Vagina (tissue), 2 donors: ENCODE results near the gene PLD5. TPM values are rescaled to one million over a fixed set of nuclear protein-coding genes. Genes with fewer than 3 reads are reported as not detected.
"Not testable (repeated sequence)": the region's sequence is repeated elsewhere in the genome, so short reads cannot be mapped to it uniquely, and the experiment has no call there.

Source experiments
- DNase-seq, 2 donors: peaks; one replicate each; pipeline ENCODE4 v3.0.0-alpha.2; 2017; ENCODE audit errors: extremely low spot score in 2 of 2
- H3K27ac ChIP-seq: fragments of 200-600 bp; sonication (generic); one replicate; pipeline ENCODE4 v1.5.1; 2019
- H3K27me3 ChIP-seq: fragments of 200-600 bp; sonication (generic); one replicate; pipeline ENCODE4 v1.5.1; 2019
- H3K36me3 ChIP-seq, 2 donors: fragments of 200-600 bp; sonication (generic); one replicate each; pipeline ENCODE4 v1.5.1; 2017 to 2019
- H3K4me1 ChIP-seq: fragments of 200-600 bp; sonication (generic); one replicate; pipeline ENCODE4 v1.5.1; 2019
- H3K4me3 ChIP-seq, 2 donors: fragments of 200-600 bp; sonication (generic); 1 replicate in 1 of 2; 2 replicates in 1 of 2; pipeline ENCODE4 v1.5.1; 2016 to 2019
- H3K9me3 ChIP-seq: fragments of 200-600 bp; sonication (generic); one replicate; pipeline ENCODE4 v1.5.1; 2019
- CTCF ChIP-seq, 3 experiments: fragments of 450-650 bp in 2 of 3; fragments of 200-600 bp in 1 of 3; sonication (generic) in 1 of 3; IDR thresholded peaks; one replicate each; pipeline ENCODE4 v1.5.1; 2017 to 2019; ENCODE audit warnings: antibody characterized with exemption in 3 of 3, mild to moderate bottlenecking in 2 of 3, moderate library complexity in 2 of 3
- POLR2A ChIP-seq, 2 donors: fragments of 450-650 bp; IDR thresholded peaks; one replicate each; pipeline ENCODE4 v1.6.1; 2017; ENCODE audit warnings: antibody characterized with exemption in 2 of 2, mild to moderate bottlenecking in 2 of 2, moderate library complexity in 2 of 2
- POLR2AphosphoS5 ChIP-seq, 2 donors: sonication (generic); formaldehyde crosslinking; IDR thresholded peaks; one replicate each; pipeline ENCODE4 v1.9.0; 2017; ENCODE audit warnings: antibody characterized with exemption in 2 of 2, mild to moderate bottlenecking in 2 of 2, low read depth in 1 of 2; ENCODE audit not compliant: insufficient read depth in 1 of 2
- intact Hi-C: fragments of 100-400 bp; cut with DNase I; formaldehyde crosslinking; loops from one replicate; pipeline ENCODE4 v1.15.1; 2023
- total RNA-seq: library from RNA; depleted of rRNA; stranded (reverse); fragments of >200 nt; gene quantifications from one replicate; pipeline ENCODE4 v1.2.3, GENCODE V29; 2016

Gene PLD5
- total RNA-seq, 1 donor from 2014 or later: 1.5 TPM

GRCh38 chr1:242468784-242469183, 55.7 kb downstream of the PLD5 start:
- Histone ChIP-seq H3K4me3 (no peak overlapping the region), H3K4me1 (no peaks in the 10 kb centered on the region)

GRCh38 chr1:242467556-242468145, 56.8 kb downstream of the PLD5 start:
- Histone ChIP-seq H3K9me3 (no peaks in the 10 kb centered on the region), H3K27me3 (no peaks in the 10 kb centered on the region), H3K4me1 (no peaks in the 10 kb centered on the region), H3K4me3 (no peak overlapping the region), H3K36me3 (no peaks in the 10 kb centered on the region), H3K27ac (no peak overlapping the region)
- intact Hi-C loops: no loop called here
- DNase-seq: no peak
- TF ChIP-seq POLR2AphosphoS5 (IDR thresholded peaks at IDR 0.05; ENCODE audit: insufficient read depth in 1 of 2, low read depth in 1 of 2): no peak
- TF ChIP-seq CTCF (IDR thresholded peaks at IDR 0.05): peak in 2 of 3 experiments; percentile 21 to 27

More at GRCh38 chr1:242468784-242469183, 55.7 kb downstream of the PLD5 start:
- TF ChIP-seq POLR2AphosphoS5 (IDR thresholded peaks at IDR 0.05; ENCODE audit: insufficient read depth in 1 of 2, low read depth in 1 of 2) (no peak), CTCF (IDR thresholded peaks at IDR 0.05) (no peak), POLR2A (IDR thresholded peaks at IDR 0.05) (no peak)
- no peak for DNase-seq
- no peaks in the 10 kb centered on the region for H3K27me3 ChIP-seq
- no peaks in the 10 kb centered on the region for H3K36me3 ChIP-seq
- H3K27ac ChIP-seq: no peak overlapping the region
- H3K9me3 ChIP-seq: no peaks in the 10 kb centered on the region
- intact Hi-C loops: no loop called here

GRCh38 chr1:242462867-242463266, 61.6 kb downstream of the PLD5 start:
- H3K4me1 ChIP-seq: no peaks in the 10 kb centered on the region
- H3K36me3 ChIP-seq: no peaks in the 10 kb centered on the region
- no peak overlapping the region for H3K27ac ChIP-seq
- H3K9me3 ChIP-seq: no peaks in the 10 kb centered on the region
- TF ChIP-seq POLR2AphosphoS5 (IDR thresholded peaks at IDR 0.05; ENCODE audit: insufficient read depth in 1 of 2, low read depth in 1 of 2) (no peak), CTCF (IDR thresholded peaks at IDR 0.05) (no peak), POLR2A (IDR thresholded peaks at IDR 0.05) (no peak)
- DNase-seq: no peak
- intact Hi-C loops: no loop called here
- no peak overlapping the region for H3K4me3 ChIP-seq
- no peaks in the 10 kb centered on the region for H3K27me3 ChIP-seq

DNA sequence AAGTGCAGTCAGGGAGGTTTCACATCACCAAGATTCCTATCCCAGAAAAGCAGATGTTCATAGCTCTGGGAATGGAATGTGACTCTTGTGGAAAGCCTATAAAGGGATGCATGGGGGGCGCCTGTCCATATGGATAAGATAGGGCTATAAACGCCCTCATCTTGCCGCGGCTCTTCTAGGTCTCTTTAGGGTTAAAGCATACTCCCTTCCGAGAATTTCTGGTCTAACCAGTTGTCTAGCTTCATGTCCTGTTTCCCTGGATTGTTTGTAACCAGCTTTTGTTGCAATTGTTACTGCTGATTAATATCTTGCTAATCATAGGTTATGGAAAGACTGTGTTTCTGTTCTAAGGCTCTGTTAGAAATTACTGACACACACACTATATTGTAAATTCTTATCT, 64.8 kb downstream of the PLD5 start:
- H3K27ac ChIP-seq, DNase-seq, intact Hi-C loops, H3K9me3 ChIP-seq, H3K4me1 ChIP-seq, H3K4me3 ChIP-seq, H3K36me3 ChIP-seq, H3K27me3 ChIP-seq: not testable (repeated sequence)

DNA sequence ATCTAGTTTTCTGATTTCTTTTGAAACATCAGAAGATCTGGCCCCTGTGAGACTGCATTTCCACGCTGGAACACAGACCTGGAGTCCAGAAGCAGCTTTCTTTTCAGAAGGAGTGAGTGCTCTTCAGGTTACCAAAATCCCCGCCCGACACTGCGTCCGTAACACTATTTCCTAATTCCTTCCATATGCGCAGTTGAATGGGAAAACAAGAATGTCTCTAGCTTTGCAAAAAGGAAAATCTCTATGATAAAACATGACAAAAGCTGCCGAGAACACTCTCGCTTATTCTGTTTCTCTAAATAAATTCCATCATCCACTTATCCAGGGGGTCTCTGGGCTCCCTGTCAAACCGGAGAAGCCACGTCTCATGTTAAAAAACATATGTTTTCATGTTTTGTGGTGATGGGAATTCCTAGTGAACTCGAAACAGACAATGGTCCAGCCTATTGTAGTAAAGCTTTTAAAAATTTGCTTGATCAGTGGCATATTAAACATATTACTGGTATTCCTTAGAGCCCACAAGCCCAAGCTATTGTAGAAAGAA, 67.7 kb downstream of the PLD5 start:
- H3K27ac ChIP-seq: no peak overlapping the region
- H3K4me3 ChIP-seq: no peak overlapping the region
- intact Hi-C loops: no loop called here
- no peaks in the 10 kb centered on the region for H3K36me3 ChIP-seq
- no peaks in the 10 kb centered on the region for H3K27me3 ChIP-seq
- H3K4me1 ChIP-seq: no peaks in the 10 kb centered on the region
- H3K9me3 ChIP-seq: no peaks in the 10 kb centered on the region
- DNase-seq: no peak
- TF ChIP-seq POLR2A (IDR thresholded peaks at IDR 0.05): no peak
- no peak for TF ChIP-seq POLR2AphosphoS5 (IDR thresholded peaks at IDR 0.05; ENCODE audit: insufficient read depth in 1 of 2, low read depth in 1 of 2)
- no peak for TF ChIP-seq CTCF (IDR thresholded peaks at IDR 0.05)
